B cell (primary cell): ENCODE results near the gene OPA1. TPM values are rescaled to one million over a fixed set of nuclear protein-coding genes. Genes with fewer than 3 reads are reported as not detected.
A peak's percentile ranks its signal among the peaks of the same experiment; 100 is the strongest.

Experiments used
- ATAC-seq: fragments of 200-7000 bp; cut with Tn5 transposase; one replicate; pipeline ENCODE4 v1.10.0; 2021; ENCODE audit warnings: low read depth, mild to moderate bottlenecking, moderate number of reproducible peaks, moderate library complexity
- CTCF ChIA-PET: fragments of 350-600 bp; sonication (Branson Sonifier 250); formaldehyde crosslinking; loops from one replicate; lab custom pipeline; 2021; ENCODE audit warnings: antibody characterized with exemption, inconsistent platforms; lab: Charles Lee
- POLR2A ChIA-PET: fragments of 350-600 bp; sonication (Branson Sonifier 250); formaldehyde crosslinking; loops from one replicate; lab custom pipeline; 2021; ENCODE audit warnings: antibody characterized with exemption; lab: Charles Lee
- DNase-seq: peaks from one replicate; pipeline ENCODE4 v3.0.0; 2013
- H2AFZ ChIP-seq: 2 replicates; pipeline ENCODE4 v1.6.1; 2012; ENCODE audit warnings: mild to moderate bottlenecking, low read depth, low read length; ENCODE audit not compliant: insufficient read depth, poor library complexity, severe bottlenecking
- H3K27ac ChIP-seq, 2 donors: 1 replicate in 1 of 2; 2 replicates in 1 of 2; pipeline ENCODE4 v1.5.1; 2012 to 2013; ENCODE audit warnings: low read length in 2 of 2, mild to moderate bottlenecking in 2 of 2, moderate library complexity in 1 of 2
- H3K27me3 ChIP-seq, 4 experiments: fragments of 200-600 bp in 1 of 4; sonication (generic) in 1 of 4; replicated peaks in 1 of 4; 1 replicate in 2 of 4; 2 replicates in 2 of 4; pipeline versions ENCODE4 v1.6.1 to v1.7.0; 2013 to 2016; ENCODE audit warnings: low read length in 3 of 4, mild to moderate bottlenecking in 2 of 4, mixed read lengths in 1 of 4, moderate library complexity in 1 of 4; ENCODE audit not compliant: insufficient read depth in 4 of 4, control insufficient read depth in 3 of 4; ENCODE audit errors: control extremely low read depth in 1 of 4
- H3K36me3 ChIP-seq, 2 experiments: replicated peaks in 1 of 2; 1 replicate in 1 of 2; 2 replicates in 1 of 2; pipeline versions ENCODE4 v1.6.1 to v1.7.1; 2013; ENCODE audit warnings: low read length in 1 of 2; ENCODE audit not compliant: insufficient read depth in 2 of 2, control insufficient read depth in 1 of 2; ENCODE audit errors: control extremely low read depth in 1 of 2, extremely low read depth in 1 of 2
- H3K4me1 ChIP-seq, 2 donors: fragments of 200-600 bp in 1 of 2; sonication (generic) in 1 of 2; 1 replicate in 1 of 2; 2 replicates in 1 of 2; pipeline versions ENCODE4 v1.5.1 to v1.6.1; 2013 to 2017; ENCODE audit warnings: low read length in 2 of 2; ENCODE audit not compliant: control insufficient read depth in 2 of 2, insufficient read depth in 2 of 2
- H3K4me2 ChIP-seq: replicated peaks from 2 replicates; pipeline ENCODE3; 2012; ENCODE audit warnings: mild to moderate bottlenecking, low read depth, low read length; ENCODE audit not compliant: poor library complexity, severe bottlenecking
- H3K4me3 ChIP-seq, 5 experiments: fragments of 200-600 bp in 1 of 5; sonication (generic) in 1 of 5; 1 replicate in 3 of 5; 2 replicates in 2 of 5; pipeline versions ENCODE4 v1.5.1 to v1.7.0; 2011 to 2016; ENCODE audit warnings: low read length in 4 of 5, mild to moderate bottlenecking in 4 of 5, low read depth in 2 of 5, control low read depth in 1 of 5, moderate library complexity in 1 of 5; ENCODE audit not compliant: insufficient read depth in 1 of 5; ENCODE audit errors: control extremely low read depth in 1 of 5, extremely low read depth in 1 of 5
- H3K79me2 ChIP-seq: fragments of 200-600 bp; sonication (generic); one replicate; pipeline ENCODE4 v1.6.0; 2016; ENCODE audit warnings: low read length; ENCODE audit not compliant: control insufficient read depth, insufficient read depth
- H3K9ac ChIP-seq: fragments of 200-600 bp; sonication (generic); 2 replicates; pipeline ENCODE4 v1.6.1; 2017; ENCODE audit warnings: mild to moderate bottlenecking, low read length, moderate library complexity
- H3K9me3 ChIP-seq, 3 donors: one replicate each; pipeline versions ENCODE4 v1.6.1 to v1.7.1; 2013; ENCODE audit warnings: low read length in 2 of 3; ENCODE audit not compliant: control insufficient read depth in 2 of 3, insufficient read depth in 1 of 3; ENCODE audit errors: control extremely low read depth in 1 of 3
- H4K20me1 ChIP-seq: 2 replicates; pipeline ENCODE4 v1.6.0; 2012; ENCODE audit warnings: mild to moderate bottlenecking, low read length; ENCODE audit not compliant: insufficient read depth, control insufficient read depth, poor library complexity, severe bottlenecking
- H3K27ac Mint-ChIP-seq: one replicate; pipeline ENCODE4 v1.8.0; 2021; ENCODE audit warnings: mixed read lengths
- H3K27me3 Mint-ChIP-seq: one replicate; pipeline ENCODE4 v1.8.0; 2021; ENCODE audit warnings: mixed read lengths
- H3K4me1 Mint-ChIP-seq: one replicate; pipeline ENCODE4 v1.8.0; 2021; ENCODE audit warnings: mixed read lengths
- H3K4me3 Mint-ChIP-seq: one replicate; pipeline ENCODE4 v1.8.0; 2021; ENCODE audit warnings: mixed read lengths
- H3K9me3 Mint-ChIP-seq: one replicate; pipeline ENCODE4 v1.8.0; 2022; ENCODE audit warnings: mixed read lengths; ENCODE audit not compliant: insufficient read depth
- EZH2 ChIP-seq: IDR thresholded peaks from 2 replicates; pipeline ENCODE4 v1.6.1; 2012; ENCODE audit warnings: borderline replicate concordance, low read depth, mild to moderate bottlenecking, moderate library complexity, low read length; ENCODE audit not compliant: insufficient read depth, poor library complexity, severe bottlenecking
- WGBS: methylation state at CpG from one replicate; pipeline ENCODE4 v1.1.5; 2013; ENCODE audit warnings: missing lambda C conversion rate; ENCODE audit not compliant: insufficient coverage; 5-methylcytosine and 5-hydroxymethylcytosine counted together
- intact Hi-C: fragments of 100-400 bp; cut with micrococcal nuclease; formaldehyde crosslinking; loops from one replicate; pipeline ENCODE4 v1.10.0; 2022
- polyA plus RNA-seq: library from polyadenylated mRNA; depleted of rRNA; stranded (reverse); fragments of >200 nt; gene quantifications from 2 replicates; pipeline ENCODE4 v1.2.3, GENCODE V29; 2012
- total RNA-seq, 2 donors: library from RNA; stranded (reverse); fragments of 120-200 nt in 1 of 2; gene quantifications; 1 replicate in 1 of 2; 2 replicates in 1 of 2; pipeline versions ENCODE4 v1.2.3 to v1.2.4, GENCODE V29; 2013 to 2022
- TF ChIP-seq, protein P1 (sequence below): fragments of 200-600 bp; IDR thresholded peaks from one replicate; pipeline ENCODE4 v1.8.0; 2022; ENCODE audit warnings: antibody characterized with exemption, mild to moderate bottlenecking

The OPA1 gene
- total and polyA plus RNA-seq, 2 donors (not counting 1 experiment from before 2014, with no cell fraction given), result 9.1 to 62.8 TPM

DNA sequence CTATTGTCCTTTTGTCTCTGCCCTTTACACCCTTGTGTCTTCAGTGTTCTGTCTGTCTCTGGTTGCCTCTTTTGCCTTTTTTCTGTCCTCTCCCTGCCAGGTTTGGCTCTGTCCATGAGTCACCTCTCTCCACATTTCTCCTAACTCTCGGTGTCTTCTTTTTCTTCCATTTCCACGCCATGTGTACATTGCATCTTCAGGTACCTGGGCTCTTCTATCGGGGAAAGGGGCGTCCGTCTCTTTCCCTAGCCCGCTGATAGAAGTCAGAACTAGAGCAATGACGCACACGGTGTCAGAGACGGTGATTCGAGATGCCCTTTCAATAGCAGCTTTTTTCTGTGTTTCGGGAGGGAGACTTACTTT lies 641 bp downstream of the OPA1 start:
- peaks cover 0 to 12% of the 10 kb centered on the region in 2 experiments for H3K36me3 ChIP-seq
- WGBS, result 3% methylated on average over 6 of the region's 11 CpGs
- peaks cover 20 to 23% of the 10 kb centered on the region in 2 donors for H3K4me1 ChIP-seq
- peak overlapping the region; percentile 81 for H3K27ac Mint-ChIP-seq
- H3K4me1 Mint-ChIP-seq, result peaks cover 52% of the 10 kb centered on the region
- peak overlapping the region; percentile 98 for H3K9ac ChIP-seq
- ChIA-PET POLR2A (no interaction called here), CTCF (no interaction called here)
- TF ChIP-seq, protein P1, sequence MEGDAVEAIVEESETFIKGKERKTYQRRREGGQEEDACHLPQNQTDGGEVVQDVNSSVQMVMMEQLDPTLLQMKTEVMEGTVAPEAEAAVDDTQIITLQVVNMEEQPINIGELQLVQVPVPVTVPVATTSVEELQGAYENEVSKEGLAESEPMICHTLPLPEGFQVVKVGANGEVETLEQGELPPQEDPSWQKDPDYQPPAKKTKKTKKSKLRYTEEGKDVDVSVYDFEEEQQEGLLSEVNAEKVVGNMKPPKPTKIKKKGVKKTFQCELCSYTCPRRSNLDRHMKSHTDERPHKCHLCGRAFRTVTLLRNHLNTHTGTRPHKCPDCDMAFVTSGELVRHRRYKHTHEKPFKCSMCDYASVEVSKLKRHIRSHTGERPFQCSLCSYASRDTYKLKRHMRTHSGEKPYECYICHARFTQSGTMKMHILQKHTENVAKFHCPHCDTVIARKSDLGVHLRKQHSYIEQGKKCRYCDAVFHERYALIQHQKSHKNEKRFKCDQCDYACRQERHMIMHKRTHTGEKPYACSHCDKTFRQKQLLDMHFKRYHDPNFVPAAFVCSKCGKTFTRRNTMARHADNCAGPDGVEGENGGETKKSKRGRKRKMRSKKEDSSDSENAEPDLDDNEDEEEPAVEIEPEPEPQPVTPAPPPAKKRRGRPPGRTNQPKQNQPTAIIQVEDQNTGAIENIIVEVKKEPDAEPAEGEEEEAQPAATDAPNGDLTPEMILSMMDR, result no peak
- TF ChIP-seq EZH2, result no peak
- H3K4me2 ChIP-seq, result peak overlapping the region; percentile 86
- H3K79me2 ChIP-seq, result peaks cover 73% of the 10 kb centered on the region
- DNase-seq (no peak), ATAC-seq (no peak)
- intact Hi-C loops, result loop anchor here (2.0 kb wide), 1 partner anchor 543 kb away; the partner anchor contains the start of gene HES1
- peaks cover 14% of the 10 kb centered on the region for H4K20me1 ChIP-seq
- peak overlapping the region; percentile 74 to 92 for H3K27ac ChIP-seq
- no peaks in the 10 kb centered on the region for H3K27me3 Mint-ChIP-seq
- peak overlapping the region; percentile 88 for H3K4me3 Mint-ChIP-seq
- no peaks in the 10 kb centered on the region for H3K9me3 ChIP-seq
- no peaks in the 10 kb centered on the region for H3K9me3 Mint-ChIP-seq
- H3K27me3 ChIP-seq, result no peaks in the 10 kb centered on the region
- peak overlapping the region; percentile 64 to 97 (median 94) for H3K4me3 ChIP-seq
- peak overlapping the region; percentile 90 for H2AFZ ChIP-seq

DNA sequence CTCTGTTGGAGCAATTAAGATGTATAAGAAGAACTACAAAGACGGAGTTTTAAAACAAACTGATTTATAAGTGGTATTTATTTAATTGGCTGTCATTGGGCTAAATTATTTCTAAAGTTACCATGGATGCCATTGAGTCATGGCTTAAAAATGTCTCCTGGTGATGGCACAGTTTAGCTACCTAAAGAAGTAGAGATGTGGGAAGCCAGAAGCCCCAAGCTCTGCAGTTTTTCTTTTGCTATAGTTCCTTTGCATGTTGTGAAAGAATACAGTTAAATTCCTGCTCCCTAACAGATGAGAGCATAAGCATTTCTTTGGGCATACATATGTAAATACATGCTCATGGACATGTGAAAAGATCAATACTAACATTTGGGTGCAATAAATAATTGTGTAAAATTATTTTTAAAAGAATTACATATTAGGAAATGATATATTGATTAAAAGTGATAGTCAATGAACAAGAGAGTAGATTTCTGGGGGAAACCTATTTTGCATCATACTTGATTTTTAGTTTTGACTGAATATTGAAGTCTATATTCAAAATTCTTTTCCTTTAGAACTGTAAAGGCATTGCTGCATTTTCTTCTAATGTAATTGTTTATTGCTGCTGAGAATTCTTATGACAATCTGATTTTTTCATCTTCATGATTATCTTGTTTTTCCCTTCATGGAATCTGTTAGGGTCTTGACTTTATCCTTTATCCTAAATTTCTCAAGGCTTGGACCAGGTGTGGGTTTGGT lies 2.1 kb downstream of the OPA1 start:
- H3K4me3 ChIP-seq, result no peak overlapping the region
- no peak for ATAC-seq
- WGBS, result 100% methylated on average over 1 of the region's 1 CpG
- POLR2A ChIA-PET, result no interaction called here
- TF ChIP-seq, protein P1, result no peak
- TF ChIP-seq EZH2, result no peak
- no peaks in the 10 kb centered on the region for H3K9me3 ChIP-seq
- Mint-ChIP-seq H3K27me3 (no peaks in the 10 kb centered on the region), H3K4me1 (peaks cover 56% of the 10 kb centered on the region), H3K9me3 (no peaks in the 10 kb centered on the region), H3K4me3 (peak overlapping the region; percentile 65), H3K27ac (no peak overlapping the region)
- DNase-seq, result no peak
- peaks cover 88% of the 10 kb centered on the region for H3K79me2 ChIP-seq
- H3K27ac ChIP-seq, result no peak overlapping the region
- no peaks in the 10 kb centered on the region for H3K27me3 ChIP-seq
- no peak overlapping the region for H3K9ac ChIP-seq
- no peak overlapping the region for H2AFZ ChIP-seq
- intact Hi-C loops, result no loop called here
- peaks cover 20 to 23% of the 10 kb centered on the region in 2 donors for H3K4me1 ChIP-seq
- peaks cover 27% of the 10 kb centered on the region for H4K20me1 ChIP-seq
- H3K36me3 ChIP-seq, result peaks cover 2 to 19% of the 10 kb centered on the region in 2 experiments
- CTCF ChIA-PET, result no interaction called here
- peak overlapping the region; percentile 86 for H3K4me2 ChIP-seq
